Measurements from ENCODE around the gene KDM8. TPM values are rescaled to one million over a fixed set of nuclear protein-coding genes. Genes with fewer than 3 reads are reported as not detected.
"Not testable (repeated sequence)": the region's sequence is repeated elsewhere in the genome, so short reads cannot be mapped to it uniquely, and the experiment has no call there.

KDM8 gene
- total RNA-seq, 2 donors from 2014 or later = 6.0 to 18.5 TPM

DNA sequence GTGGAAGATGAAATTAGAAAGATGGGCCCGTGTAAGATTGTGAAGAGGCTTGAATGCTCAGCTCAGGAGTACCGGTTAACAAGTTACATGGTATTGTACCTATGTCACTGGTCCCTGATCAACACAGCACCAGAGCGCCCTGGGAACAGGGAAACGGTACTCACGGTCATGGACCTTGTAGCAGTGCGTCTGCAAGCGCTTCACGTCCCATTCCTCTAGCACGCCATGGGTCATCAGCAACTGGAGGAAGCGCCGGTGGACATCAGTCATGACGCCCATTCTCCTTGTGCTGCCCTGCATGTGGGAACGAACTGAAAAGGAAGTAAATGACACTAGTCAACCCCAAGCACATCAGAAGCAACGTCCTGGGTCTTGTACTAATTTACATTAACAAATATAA is 53.9 kb downstream of the KDM8 start:
- intact Hi-C loops (cut with DNase I) = no loop called here
- no peak for DNase-seq
- Histone ChIP-seq H3K4me3 (no peak overlapping the region), H3K36me3 (replicated peaks in 1 of 2; ENCODE audit: insufficient read depth in 1 of 2, low read depth in 2 of 2) (peaks cover 0 to 7% of the 10 kb centered on the region in 2 donors), H3K9me3 (no peaks in the 10 kb centered on the region), H3K27ac (no peak overlapping the region), H3K4me1 (peaks cover 8% of the 10 kb centered on the region), H3K27me3 (no peaks in the 10 kb centered on the region)
- ATAC-seq = no peak
- WGBS, 2 donors = 86 to 91% methylated on average over 14 of the region's 14 CpGs
- no peak for TF ChIP-seq POLR2A (IDR thresholded peaks at IDR 0.05)
- TF ChIP-seq, protein P1, sequence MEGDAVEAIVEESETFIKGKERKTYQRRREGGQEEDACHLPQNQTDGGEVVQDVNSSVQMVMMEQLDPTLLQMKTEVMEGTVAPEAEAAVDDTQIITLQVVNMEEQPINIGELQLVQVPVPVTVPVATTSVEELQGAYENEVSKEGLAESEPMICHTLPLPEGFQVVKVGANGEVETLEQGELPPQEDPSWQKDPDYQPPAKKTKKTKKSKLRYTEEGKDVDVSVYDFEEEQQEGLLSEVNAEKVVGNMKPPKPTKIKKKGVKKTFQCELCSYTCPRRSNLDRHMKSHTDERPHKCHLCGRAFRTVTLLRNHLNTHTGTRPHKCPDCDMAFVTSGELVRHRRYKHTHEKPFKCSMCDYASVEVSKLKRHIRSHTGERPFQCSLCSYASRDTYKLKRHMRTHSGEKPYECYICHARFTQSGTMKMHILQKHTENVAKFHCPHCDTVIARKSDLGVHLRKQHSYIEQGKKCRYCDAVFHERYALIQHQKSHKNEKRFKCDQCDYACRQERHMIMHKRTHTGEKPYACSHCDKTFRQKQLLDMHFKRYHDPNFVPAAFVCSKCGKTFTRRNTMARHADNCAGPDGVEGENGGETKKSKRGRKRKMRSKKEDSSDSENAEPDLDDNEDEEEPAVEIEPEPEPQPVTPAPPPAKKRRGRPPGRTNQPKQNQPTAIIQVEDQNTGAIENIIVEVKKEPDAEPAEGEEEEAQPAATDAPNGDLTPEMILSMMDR (IDR thresholded peaks at IDR 0.05) = no peak

DNA sequence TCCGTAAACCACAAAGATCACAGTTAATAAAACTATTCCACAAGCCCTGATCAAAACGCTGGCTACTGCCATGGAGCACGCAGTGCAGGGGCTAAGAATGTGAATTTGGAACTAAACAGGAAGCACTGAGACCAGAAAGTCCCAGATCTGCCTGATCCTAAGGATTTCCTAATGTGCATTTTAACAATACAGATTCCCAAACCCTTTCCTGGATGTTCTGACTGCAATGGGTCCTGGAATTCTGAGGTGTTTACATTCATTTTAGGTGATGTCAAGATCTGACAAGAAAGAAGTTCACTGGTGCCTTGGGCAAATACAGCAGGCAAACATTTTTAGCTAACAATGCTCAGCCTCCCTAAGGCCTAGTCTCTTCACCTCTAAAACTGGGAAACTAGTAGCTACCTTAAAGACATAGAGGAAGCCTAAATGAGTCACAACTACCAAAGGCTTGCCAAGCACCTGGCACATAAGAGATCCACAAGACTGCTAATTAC is 55.0 kb downstream of the KDM8 start:
- DNase-seq (no peak), ATAC-seq (no peak)
- peaks cover 0 to 7% of the 10 kb centered on the region in 2 donors for H3K36me3 ChIP-seq (replicated peaks in 1 of 2; ENCODE audit: insufficient read depth in 1 of 2, low read depth in 2 of 2)
- no peaks in the 10 kb centered on the region for H3K9me3 ChIP-seq
- H3K4me1 ChIP-seq = peaks cover 8% of the 10 kb centered on the region
- no peaks in the 10 kb centered on the region for H3K27me3 ChIP-seq
- 76 to 83% methylated on average over 3 of the region's 3 CpGs for WGBS, 2 donors
- TF ChIP-seq, protein P1 (IDR thresholded peaks at IDR 0.05) = no peak
- TF ChIP-seq POLR2A (IDR thresholded peaks at IDR 0.05) = no peak
- intact Hi-C loops (cut with DNase I) = no loop called here
- peak overlapping the region in 1 of 4 donors; percentile 17 for H3K27ac ChIP-seq
- no peak overlapping the region for H3K4me3 ChIP-seq

DNA sequence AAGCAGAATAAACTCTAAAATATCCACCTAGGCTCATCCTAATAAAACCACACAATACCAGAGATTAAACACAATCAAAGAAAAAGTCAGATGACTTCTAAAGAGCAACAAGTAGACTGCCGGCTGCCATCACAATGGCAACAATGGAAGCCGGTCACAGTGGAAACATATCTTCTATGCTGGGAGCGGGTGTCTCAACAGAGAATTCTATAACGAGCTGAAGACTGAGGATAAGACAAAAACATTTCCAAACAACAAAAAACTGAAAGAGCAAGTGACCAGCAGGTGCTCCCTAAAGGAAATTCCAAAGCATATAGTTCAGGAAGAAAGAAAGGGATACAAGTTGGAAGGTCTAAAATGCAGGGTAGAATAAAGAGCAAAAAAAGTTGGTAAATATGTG is 56.4 kb downstream of the KDM8 start:
- intact Hi-C loops (cut with DNase I) = no loop called here
- TF ChIP-seq POLR2A (IDR thresholded peaks at IDR 0.05) = no peak
- TF ChIP-seq, protein P1 (IDR thresholded peaks at IDR 0.05) = no peak
- ATAC-seq (no peak), DNase-seq (no peak)
- H3K9me3 ChIP-seq = no peaks in the 10 kb centered on the region
- H3K4me3 ChIP-seq = no peak overlapping the region
- WGBS, 2 donors = 95% methylated on average over 3 to 4 of the region's 4 CpGs
- H3K4me1 ChIP-seq = peaks cover 8% of the 10 kb centered on the region
- no peak overlapping the region for H3K27ac ChIP-seq
- H3K36me3 ChIP-seq (replicated peaks in 1 of 2; ENCODE audit: insufficient read depth in 1 of 2, low read depth in 2 of 2) = peaks cover 0 to 7% of the 10 kb centered on the region in 2 donors
- H3K27me3 ChIP-seq = no peaks in the 10 kb centered on the region

DNA sequence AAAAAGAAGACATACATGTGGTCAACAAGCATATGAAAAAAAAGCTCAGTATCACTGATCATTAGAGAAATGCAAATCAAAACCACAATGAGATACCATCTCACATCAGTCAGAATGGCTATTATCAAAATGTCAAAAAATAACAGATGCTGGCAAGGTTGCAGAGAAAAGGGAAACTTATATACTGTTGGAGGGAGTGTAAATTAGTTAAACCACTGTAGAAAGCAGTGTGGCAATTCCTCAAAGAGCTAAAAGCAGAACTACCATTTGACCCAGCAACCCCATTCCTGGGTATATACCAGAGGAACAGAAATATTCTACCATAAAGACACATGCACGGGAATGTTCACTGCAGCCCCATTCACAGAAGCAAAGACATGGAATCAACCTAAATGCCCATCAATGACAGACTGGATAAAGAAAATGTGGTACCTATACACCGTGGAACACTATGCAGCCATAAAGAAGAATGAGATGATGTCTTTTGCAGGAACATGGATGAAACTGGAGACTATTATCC is 59.6 kb downstream of the KDM8 start:
- H3K9me3 ChIP-seq; H3K27ac ChIP-seq; DNase-seq; intact Hi-C loops (cut with DNase I); H3K27me3 ChIP-seq; ATAC-seq; H3K36me3 ChIP-seq (replicated peaks in 1 of 2; ENCODE audit: insufficient read depth in 1 of 2, low read depth in 2 of 2); H3K4me3 ChIP-seq: not testable (repeated sequence)
- peaks cover 15% of the 10 kb centered on the region for H3K4me1 ChIP-seq
- WGBS, 2 donors = 73 to 93% methylated on average over 2 of the region's 2 CpGs

DNA sequence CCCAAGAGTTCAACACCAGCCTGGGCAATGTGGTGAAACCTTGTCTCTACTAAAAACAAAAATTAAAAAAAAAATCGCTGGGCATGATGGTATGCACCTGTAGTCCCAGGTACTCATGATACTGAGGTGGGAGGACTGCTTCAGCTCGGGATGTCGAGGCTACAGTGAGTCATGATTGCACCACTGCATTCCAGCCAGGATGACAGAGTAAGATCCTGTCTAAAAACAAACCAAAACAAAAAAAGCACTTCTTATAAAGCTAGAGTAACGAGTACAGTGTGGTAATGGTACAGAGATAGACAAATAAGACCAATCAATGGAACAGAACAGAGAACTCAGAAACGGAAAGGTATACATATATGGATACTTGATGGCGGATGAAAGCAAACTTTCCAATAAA is 60.8 kb downstream of the KDM8 start:
- intact Hi-C loops (cut with DNase I) = no loop called here
- TF ChIP-seq POLR2A (IDR thresholded peaks at IDR 0.05) = no peak
- TF ChIP-seq, protein P1 (IDR thresholded peaks at IDR 0.05) = no peak
- peaks cover 19% of the 10 kb centered on the region for H3K4me1 ChIP-seq
- H3K4me3 ChIP-seq = no peak overlapping the region
- no peak overlapping the region for H3K27ac ChIP-seq
- H3K27me3 ChIP-seq = no peaks in the 10 kb centered on the region
- H3K9me3 ChIP-seq = no peaks in the 10 kb centered on the region
- 58 to 65% methylated on average over 6 of the region's 6 CpGs for WGBS, 2 donors
- ATAC-seq (no peak), DNase-seq (no peak)
- H3K36me3 ChIP-seq (replicated peaks in 1 of 2; ENCODE audit: insufficient read depth in 1 of 2, low read depth in 2 of 2) = no peaks in the 10 kb centered on the region
